H9 (cell line): ENCODE results near the gene RBMS3. TPM values are rescaled to one million over a fixed set of nuclear protein-coding genes. Genes with fewer than 3 reads are reported as not detected.

Experiments
- DNase-seq: peaks from one replicate; pipeline ENCODE4 v3.0.0-alpha.2; 2017
- H2AFZ ChIP-seq: one replicate; pipeline ENCODE4 v1.6.1; 2013; ENCODE audit warnings: mild to moderate bottlenecking, low read length, control low read depth, moderate library complexity
- H2AK5ac ChIP-seq: 2 replicates; pipeline ENCODE4 v1.6.1; 2013; ENCODE audit warnings: low read length, control low read depth, mixed read lengths; ENCODE audit not compliant: insufficient read length
- H2BK120ac ChIP-seq: one replicate; pipeline ENCODE4 v1.6.1; 2013; ENCODE audit warnings: low read depth, mild to moderate bottlenecking, low read length, control low read depth, inconsistent platforms; ENCODE audit not compliant: poor library complexity, severe bottlenecking
- H2BK12ac ChIP-seq: 2 replicates; pipeline ENCODE4 v1.6.1; 2013; ENCODE audit warnings: low read length, control low read depth, mixed read lengths, low read depth; ENCODE audit not compliant: insufficient read length
- H2BK15ac ChIP-seq: 2 replicates; pipeline ENCODE4 v1.6.1; 2013; ENCODE audit warnings: low read depth, low read length, control low read depth
- H2BK20ac ChIP-seq: one replicate; pipeline ENCODE4 v1.6.1; 2013; ENCODE audit warnings: low read depth, mild to moderate bottlenecking, low read length, control low read depth, inconsistent platforms; ENCODE audit not compliant: poor library complexity, severe bottlenecking
- H2BK5ac ChIP-seq: 2 replicates; pipeline ENCODE4 v1.6.1; 2013; ENCODE audit warnings: low read length, control low read depth, mixed read lengths; ENCODE audit not compliant: insufficient read length
- H3K14ac ChIP-seq: 2 replicates; pipeline ENCODE4 v1.6.1; 2013; ENCODE audit warnings: low read length, control low read depth; ENCODE audit not compliant: insufficient read depth
- H3K18ac ChIP-seq: 2 replicates; pipeline ENCODE4 v1.6.1; 2013; ENCODE audit warnings: low read depth, mild to moderate bottlenecking, mixed read lengths, low read length, control low read depth; ENCODE audit not compliant: insufficient read length
- H3K23ac ChIP-seq: 2 replicates; pipeline ENCODE4 v1.6.1; 2013; ENCODE audit warnings: low read length, control low read depth, mixed read lengths, low read depth; ENCODE audit not compliant: insufficient read length
- H3K23me2 ChIP-seq: 2 replicates; pipeline ENCODE4 v1.6.1; 2013; ENCODE audit warnings: low read depth, mild to moderate bottlenecking, mixed read lengths, low read length, control low read depth; ENCODE audit not compliant: insufficient read length, poor library complexity, severe bottlenecking
- H3K27ac ChIP-seq: 2 replicates; pipeline ENCODE4 v1.5.1; 2013; ENCODE audit warnings: low read length, control low read depth, mixed read lengths, low read depth; ENCODE audit not compliant: insufficient read length
- H3K27me3 ChIP-seq: 2 replicates; pipeline ENCODE4 v1.6.1; 2013; ENCODE audit warnings: low read length, control low read depth, inconsistent platforms; ENCODE audit not compliant: insufficient read depth
- H3K4ac ChIP-seq: 2 replicates; pipeline ENCODE4 v1.6.1; 2013; ENCODE audit warnings: low read depth, mild to moderate bottlenecking, control low read depth, inconsistent platforms, low read length, moderate library complexity
- H3K4me1 ChIP-seq: 2 replicates; pipeline ENCODE4 v1.6.1; 2013; ENCODE audit warnings: low read length, control low read depth, inconsistent platforms; ENCODE audit not compliant: insufficient read depth
- H3K4me2 ChIP-seq: 2 replicates; pipeline ENCODE4 v1.6.1; 2013; ENCODE audit warnings: low read length, control low read depth, mixed read lengths; ENCODE audit not compliant: insufficient read length, insufficient read depth
- H3K56ac ChIP-seq: 2 replicates; pipeline ENCODE4 v1.6.1; 2013; ENCODE audit warnings: low read depth, mild to moderate bottlenecking, mixed read lengths, low read length, control low read depth; ENCODE audit not compliant: insufficient read length
- H3K79me1 ChIP-seq: 2 replicates; pipeline ENCODE4 v1.6.1; 2013; ENCODE audit warnings: low read depth, mild to moderate bottlenecking, moderate library complexity, low read length, control low read depth, inconsistent platforms; ENCODE audit not compliant: insufficient read depth, poor library complexity, severe bottlenecking
- H3K79me2 ChIP-seq: 2 replicates; pipeline ENCODE4 v1.6.1; 2013; ENCODE audit warnings: low read length, control low read depth, inconsistent platforms; ENCODE audit not compliant: insufficient read depth
- H3K9ac ChIP-seq: 2 replicates; pipeline ENCODE4 v1.6.1; 2013; ENCODE audit warnings: low read length, control low read depth, mixed read lengths; ENCODE audit not compliant: insufficient read length; ENCODE audit errors: extremely low read depth
- H3K9me3 ChIP-seq: one replicate; pipeline ENCODE4 v1.6.1; 2013; ENCODE audit warnings: low read depth, low read length, inconsistent platforms; ENCODE audit not compliant: control insufficient read depth
- H3T11ph ChIP-seq: one replicate; pipeline ENCODE4 v1.6.1; 2013; ENCODE audit warnings: mild to moderate bottlenecking, low read length, control low read depth, inconsistent platforms
- H4K20me1 ChIP-seq: one replicate; pipeline ENCODE4 v1.6.1; 2013; ENCODE audit not compliant: control insufficient read depth, insufficient read length, insufficient read depth
- H4K5ac ChIP-seq: 2 replicates; pipeline ENCODE4 v1.6.1; 2013; ENCODE audit warnings: low read depth, mild to moderate bottlenecking, mixed read lengths, low read length, control low read depth; ENCODE audit not compliant: insufficient read length
- H4K8ac ChIP-seq: replicated peaks from 2 replicates; pipeline ENCODE4 v1.6.1; 2013; ENCODE audit warnings: low read length, control low read depth, mixed read lengths, low read depth; ENCODE audit not compliant: insufficient read length
- H4K91ac ChIP-seq: 2 replicates; pipeline ENCODE4 v1.6.1; 2013; ENCODE audit warnings: low read depth, mild to moderate bottlenecking, moderate library complexity, mixed read lengths, low read length, control low read depth; ENCODE audit not compliant: insufficient read length
- H3K27ac Mint-ChIP-seq, 3 experiments: 2 replicates in 2 of 3; 3 replicates in 1 of 3; pipeline ENCODE4 v1.8.0; 2020 to 2021; ENCODE audit warnings: mixed read lengths in 3 of 3, mild to moderate bottlenecking in 1 of 3, moderate library complexity in 1 of 3
- H3K27me3 Mint-ChIP-seq: 2 replicates; pipeline ENCODE4 v1.8.0; 2021; ENCODE audit warnings: low read depth, mild to moderate bottlenecking, moderate library complexity, mixed read lengths
- H3K36me3 Mint-ChIP-seq, 3 experiments: 2 replicates in 2 of 3; 3 replicates in 1 of 3; pipeline ENCODE4 v1.8.0; 2020 to 2021; ENCODE audit warnings: low read depth in 3 of 3, mixed read lengths in 3 of 3; ENCODE audit not compliant: insufficient read depth in 1 of 3
- H3K4me1 Mint-ChIP-seq, 2 experiments: 2 replicates each; pipeline ENCODE4 v1.8.0; 2020; ENCODE audit warnings: mixed read lengths in 2 of 2
- H3K4me3 Mint-ChIP-seq, 2 experiments: 2 replicates in 1 of 2; 3 replicates in 1 of 2; pipeline ENCODE4 v1.8.0; 2020 to 2021; ENCODE audit warnings: mild to moderate bottlenecking in 2 of 2, mixed read lengths in 2 of 2, moderate library complexity in 1 of 2
- H3K9me3 Mint-ChIP-seq, 2 experiments: 2 replicates in 1 of 2; 3 replicates in 1 of 2; pipeline ENCODE4 v1.8.0; 2020; ENCODE audit warnings: mild to moderate bottlenecking in 2 of 2, mixed read lengths in 2 of 2, moderate library complexity in 1 of 2
- CTCF ChIP-seq: fragments of 200-600 bp; sonication (generic); conservative IDR thresholded peaks from 3 replicates; pipeline ENCODE4 v1.8.0; 2021; ENCODE audit warnings: antibody characterized with exemption, mild to moderate bottlenecking
- WGBS: extraction: QIAGEN DNeasy Blood & Tissue Kit; methylation state at CpG from one replicate; pipeline ENCODE4 v1.1.7; 2013; ENCODE audit warnings: missing lambda C conversion rate, low lambda C conversion rate, mixed read lengths; ENCODE audit not compliant: insufficient read length; ENCODE audit errors: extremely low coverage; 5-methylcytosine and 5-hydroxymethylcytosine counted together
- total RNA-seq: library from RNA; stranded (reverse); gene quantifications from 2 replicates; pipeline ENCODE4 v1.2.1, GENCODE V29; 2021

Gene RBMS3
- total RNA-seq, 1 experiment from 2014 or later: 8.1 TPM

- Histone ChIP-seq H2BK12ac (no peak overlapping the region), H3K79me2 (no peaks in the 10 kb centered on the region)
- no peaks in the 10 kb centered on the region; a peak in 1 of 7 replicates for H3K36me3 Mint-ChIP-seq
Measured at GRCh38 chr3:29293421-29293820, 12.6 kb downstream of the RBMS3 start.

More at GRCh38 chr3:29293421-29293820, 12.6 kb downstream of the RBMS3 start:
- H2BK15ac ChIP-seq: no peak overlapping the region
- no peak overlapping the region for H4K5ac ChIP-seq
- H3K4me2 ChIP-seq: no peak overlapping the region
- peaks cover 6% of the 10 kb centered on the region; the same call in 1 of the 2 replicates for H3K4me1 ChIP-seq
- Mint-ChIP-seq H3K4me1 (peaks cover 22 to 49% of the 10 kb centered on the region in 2 experiments), H3K27me3 (no peaks in the 10 kb centered on the region), H3K27ac (peak overlapping the region in 1 of 3 experiments; percentile 84; a peak in 2 of 7 replicates), H3K4me3 (no peak overlapping the region), H3K9me3 (no peaks in the 10 kb centered on the region)
- H3K9me3 ChIP-seq: no peaks in the 10 kb centered on the region
- no CpG with 5 or more reads among the region's 2 CpGs for WGBS
- H3K27me3 ChIP-seq: no peaks in the 10 kb centered on the region; the same call in 1 of the 2 replicates
- H3K56ac ChIP-seq: no peak overlapping the region
- no peak overlapping the region for H3T11ph ChIP-seq
- no peak overlapping the region for H4K8ac ChIP-seq
- TF ChIP-seq CTCF: no peak
- H2AK5ac ChIP-seq: no peak overlapping the region
- H3K79me1 ChIP-seq: no peaks in the 10 kb centered on the region
- H4K91ac ChIP-seq: no peak overlapping the region
- no peak overlapping the region for H2BK5ac ChIP-seq
- no peak overlapping the region for H3K4ac ChIP-seq
- H3K27ac ChIP-seq: no peak overlapping the region
- no peaks in the 10 kb centered on the region for H3K23me2 ChIP-seq
- H3K18ac ChIP-seq: no peak overlapping the region
- no peak for DNase-seq
- H2AFZ ChIP-seq: no peak overlapping the region
- H4K20me1 ChIP-seq: no peaks in the 10 kb centered on the region
- no peak overlapping the region for H2BK20ac ChIP-seq
- H3K9ac ChIP-seq: no peak overlapping the region
- H2BK120ac ChIP-seq: no peak overlapping the region
- no peak overlapping the region for H3K14ac ChIP-seq
- no peak overlapping the region for H3K23ac ChIP-seq
